Nephron progenitor cell (in vitro differentiated cells): Measurements from ENCODE around the gene PDIA6.

Experiments used
- DNase-seq: peaks from one replicate; pipeline ENCODE4 v3.0.0; 2021
- H3K27ac Mint-ChIP-seq: 2 replicates; pipeline ENCODE4 v1.8.0; 2021; ENCODE audit warnings: mild to moderate bottlenecking, moderate library complexity, mixed read lengths
- H3K27me3 Mint-ChIP-seq: 2 replicates; pipeline ENCODE4 v1.8.0; 2021; ENCODE audit warnings: mild to moderate bottlenecking, low read depth, mixed read lengths; ENCODE audit not compliant: poor library complexity
- H3K36me3 Mint-ChIP-seq: 2 replicates; pipeline ENCODE4 v1.8.0; 2021; ENCODE audit warnings: low read depth, mixed read lengths
- H3K4me1 Mint-ChIP-seq: 2 replicates; pipeline ENCODE4 v1.8.0; 2021; ENCODE audit warnings: mixed read lengths
- H3K4me3 Mint-ChIP-seq: 2 replicates; pipeline ENCODE4 v1.8.0; 2021; ENCODE audit warnings: mild to moderate bottlenecking, moderate library complexity, mixed read lengths
- H3K9me3 Mint-ChIP-seq: 2 replicates; pipeline ENCODE4 v1.8.0; 2021; ENCODE audit warnings: mild to moderate bottlenecking, moderate library complexity, mixed read lengths
- TF ChIP-seq, protein P1 (sequence below): fragments of 200-600 bp; sonication (generic); IDR thresholded peaks from 2 replicates; pipeline ENCODE4 v1.5.0; 2021; ENCODE audit warnings: antibody characterized with exemption

PDIA6 gene

DNA sequence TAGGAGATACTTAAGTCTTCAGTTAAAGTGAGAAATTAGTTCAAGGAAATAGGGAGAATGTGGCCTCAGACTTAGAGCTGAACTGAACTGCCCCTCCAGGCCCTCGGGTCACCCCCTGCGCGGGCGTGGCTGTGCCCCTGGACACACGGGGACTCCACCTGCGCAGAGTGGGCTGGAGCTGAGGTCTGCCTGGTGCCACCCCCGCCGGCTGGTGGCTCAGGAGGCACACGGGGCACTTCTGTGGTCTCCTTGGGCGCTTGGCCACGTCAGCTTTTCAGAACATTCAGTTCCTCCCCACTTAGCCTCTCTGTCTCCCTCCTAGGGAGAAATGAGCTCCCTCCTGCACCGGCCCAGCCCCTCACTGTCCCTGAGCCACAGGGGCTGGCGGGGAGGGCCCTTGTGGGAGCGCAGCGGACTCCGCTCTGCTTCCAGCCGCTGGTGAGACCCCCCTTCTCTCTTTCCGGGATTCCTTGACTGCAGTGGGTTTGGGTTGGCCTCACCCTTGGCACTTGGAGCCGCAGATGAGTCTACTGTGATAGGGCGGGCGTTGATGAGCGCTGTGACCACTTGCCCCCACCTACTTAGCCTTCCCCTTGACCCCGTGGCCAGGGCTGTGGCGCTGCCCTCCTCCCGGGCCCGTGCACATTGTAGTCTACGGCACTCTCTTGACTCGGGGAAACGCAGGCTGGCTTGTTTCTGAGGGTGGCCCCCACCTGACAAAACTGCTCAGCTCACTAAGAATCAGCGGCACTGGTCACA is 18.2 kb upstream of the PDIA6 start:
- Mint-ChIP-seq H3K27ac (no peak overlapping the region), H3K9me3 (no peaks in the 10 kb centered on the region), H3K36me3 (no peaks in the 10 kb centered on the region), H3K27me3 (peaks cover 61% of the 10 kb centered on the region), H3K4me1 (peaks cover 22% of the 10 kb centered on the region), H3K4me3 (no peak overlapping the region)
- TF ChIP-seq, protein P1, sequence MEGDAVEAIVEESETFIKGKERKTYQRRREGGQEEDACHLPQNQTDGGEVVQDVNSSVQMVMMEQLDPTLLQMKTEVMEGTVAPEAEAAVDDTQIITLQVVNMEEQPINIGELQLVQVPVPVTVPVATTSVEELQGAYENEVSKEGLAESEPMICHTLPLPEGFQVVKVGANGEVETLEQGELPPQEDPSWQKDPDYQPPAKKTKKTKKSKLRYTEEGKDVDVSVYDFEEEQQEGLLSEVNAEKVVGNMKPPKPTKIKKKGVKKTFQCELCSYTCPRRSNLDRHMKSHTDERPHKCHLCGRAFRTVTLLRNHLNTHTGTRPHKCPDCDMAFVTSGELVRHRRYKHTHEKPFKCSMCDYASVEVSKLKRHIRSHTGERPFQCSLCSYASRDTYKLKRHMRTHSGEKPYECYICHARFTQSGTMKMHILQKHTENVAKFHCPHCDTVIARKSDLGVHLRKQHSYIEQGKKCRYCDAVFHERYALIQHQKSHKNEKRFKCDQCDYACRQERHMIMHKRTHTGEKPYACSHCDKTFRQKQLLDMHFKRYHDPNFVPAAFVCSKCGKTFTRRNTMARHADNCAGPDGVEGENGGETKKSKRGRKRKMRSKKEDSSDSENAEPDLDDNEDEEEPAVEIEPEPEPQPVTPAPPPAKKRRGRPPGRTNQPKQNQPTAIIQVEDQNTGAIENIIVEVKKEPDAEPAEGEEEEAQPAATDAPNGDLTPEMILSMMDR: no peak
- no peak for DNase-seq

DNA sequence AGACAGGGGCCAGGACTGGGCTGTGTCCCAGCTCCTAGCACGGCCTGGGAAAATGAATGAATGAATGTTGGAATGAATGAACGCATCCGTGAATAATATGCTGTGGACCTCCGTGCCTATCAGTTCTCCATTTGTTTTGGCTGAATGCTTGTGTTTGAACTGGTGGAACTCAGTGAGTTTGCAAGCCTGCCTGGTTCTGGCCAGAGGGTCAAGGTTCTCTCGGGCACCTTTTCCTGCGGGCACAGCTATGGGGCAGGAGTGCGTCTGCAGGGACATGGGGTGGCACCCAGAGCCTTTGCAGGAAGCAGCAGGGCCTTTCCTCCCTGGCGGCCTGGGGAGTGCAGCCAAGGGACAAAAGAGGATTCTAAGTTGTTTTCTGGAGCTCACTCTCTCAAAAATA is 17.6 kb upstream of the PDIA6 start:
- no peaks in the 10 kb centered on the region for H3K9me3 Mint-ChIP-seq
- no peak overlapping the region for H3K27ac Mint-ChIP-seq
- H3K27me3 Mint-ChIP-seq: peaks cover 62% of the 10 kb centered on the region
- H3K36me3 Mint-ChIP-seq: no peaks in the 10 kb centered on the region
- DNase-seq: no peak
- TF ChIP-seq, protein P1: no peak
- H3K4me3 Mint-ChIP-seq: no peak overlapping the region
- peaks cover 22% of the 10 kb centered on the region for H3K4me1 Mint-ChIP-seq

DNA sequence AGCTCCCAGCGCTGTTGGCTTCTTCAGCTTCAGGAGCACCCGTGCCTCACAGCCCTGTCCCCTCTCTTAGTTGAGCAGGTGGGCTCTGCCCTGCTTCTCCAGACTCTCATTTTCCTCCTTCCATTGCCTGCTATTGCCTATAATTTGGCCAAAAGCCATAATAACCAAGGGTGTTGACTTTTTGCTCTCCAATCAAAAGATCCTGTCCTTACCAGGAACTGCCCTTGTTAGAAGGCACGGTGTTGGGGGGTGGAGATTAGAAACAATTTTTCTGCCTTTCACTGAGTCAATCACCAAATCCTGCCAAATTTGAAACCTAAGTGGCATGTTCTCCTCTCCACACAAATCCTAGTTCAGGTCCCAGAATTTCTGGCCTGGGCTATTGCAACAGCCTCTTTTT is 16.7 kb upstream of the PDIA6 start:
- no peak for DNase-seq
- TF ChIP-seq, protein P1: no peak
- no peak overlapping the region for H3K27ac Mint-ChIP-seq
- no peaks in the 10 kb centered on the region for H3K9me3 Mint-ChIP-seq
- H3K36me3 Mint-ChIP-seq: no peaks in the 10 kb centered on the region
- no peak overlapping the region for H3K4me3 Mint-ChIP-seq
- H3K27me3 Mint-ChIP-seq: peaks cover 63% of the 10 kb centered on the region
- peaks cover 22% of the 10 kb centered on the region for H3K4me1 Mint-ChIP-seq

DNA sequence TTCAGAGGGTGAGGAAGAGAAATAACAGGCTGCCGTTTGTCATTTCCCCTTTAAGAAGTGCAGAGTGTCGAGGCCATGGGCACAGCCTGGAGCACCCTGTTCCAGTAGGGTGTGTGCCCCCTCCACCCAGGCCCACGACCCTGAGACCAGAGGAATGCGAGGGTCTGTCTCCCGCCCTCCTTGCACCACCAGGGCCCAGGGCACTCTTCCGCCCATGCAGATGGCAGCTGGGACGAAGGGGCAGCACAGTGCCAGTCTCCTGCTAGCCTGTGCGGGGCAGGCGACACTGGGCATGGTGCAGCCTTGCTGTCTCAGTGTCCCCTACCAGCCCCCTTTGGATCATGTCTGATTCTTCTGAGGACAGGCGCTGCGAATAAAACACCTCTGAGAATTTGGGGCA is 15.8 kb upstream of the PDIA6 start:
- Mint-ChIP-seq H3K4me1 (peaks cover 21% of the 10 kb centered on the region), H3K27me3 (peaks cover 56% of the 10 kb centered on the region), H3K36me3 (no peaks in the 10 kb centered on the region), H3K27ac (no peak overlapping the region), H3K9me3 (no peaks in the 10 kb centered on the region), H3K4me3 (no peak overlapping the region)
- DNase-seq: no peak
- TF ChIP-seq, protein P1: no peak

DNA sequence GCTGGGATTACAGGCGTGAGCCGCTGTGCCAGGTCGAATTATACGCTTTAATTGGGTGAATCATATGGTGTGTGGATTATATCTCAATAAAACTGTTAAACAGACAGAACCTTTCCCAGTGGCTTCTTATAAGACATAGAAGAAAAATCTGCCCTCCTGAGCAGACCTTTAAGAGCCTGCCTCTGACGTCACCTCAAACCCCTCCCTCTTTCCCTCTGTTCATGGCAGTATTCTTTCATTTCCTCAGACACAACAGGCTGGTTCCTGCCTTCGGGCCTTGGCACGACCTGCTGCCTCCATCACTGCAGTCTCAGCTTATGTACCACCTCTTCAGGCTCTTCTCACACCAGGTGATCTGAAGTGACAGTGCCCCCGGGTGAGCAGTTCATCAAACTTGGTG is 14.0 kb upstream of the PDIA6 start:
- Mint-ChIP-seq H3K4me1 (peaks cover 7% of the 10 kb centered on the region), H3K27ac (no peak overlapping the region), H3K9me3 (no peaks in the 10 kb centered on the region), H3K27me3 (peaks cover 45% of the 10 kb centered on the region), H3K4me3 (no peak overlapping the region), H3K36me3 (no peaks in the 10 kb centered on the region)
- DNase-seq: no peak
- TF ChIP-seq, protein P1: no peak

DNA sequence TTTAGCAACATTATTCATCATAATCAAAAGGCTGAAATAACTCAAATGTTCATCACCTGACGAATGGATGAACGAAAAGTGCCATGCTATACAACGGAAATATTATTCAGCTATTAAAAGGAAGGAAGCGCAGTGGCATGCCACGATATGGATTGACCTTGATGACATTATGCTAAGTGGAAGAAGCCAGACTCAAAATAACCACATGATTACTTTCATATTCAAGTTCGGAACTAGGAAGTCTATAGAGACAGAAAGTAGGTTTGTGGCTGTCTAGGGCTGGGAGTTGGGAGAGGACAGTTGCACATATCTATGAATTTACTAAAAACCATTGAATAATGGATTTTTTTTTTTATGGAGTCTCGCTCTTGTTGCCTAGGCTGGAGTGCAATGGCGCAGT is 13.4 kb upstream of the PDIA6 start:
- DNase-seq: no peak
- Mint-ChIP-seq H3K4me1 (peaks cover 4% of the 10 kb centered on the region), H3K4me3 (no peak overlapping the region), H3K36me3 (no peaks in the 10 kb centered on the region), H3K9me3 (no peaks in the 10 kb centered on the region), H3K27ac (no peak overlapping the region), H3K27me3 (peaks cover 43% of the 10 kb centered on the region)
- TF ChIP-seq, protein P1: no peak
